Measurements from ENCODE around the gene NFKB2.
A peak's percentile ranks its signal among the peaks of the same experiment; 100 is the strongest.

Gene NFKB2

GRCh38 chr10:102382871-102383270 is 12.6 kb upstream of the NFKB2 start:
- no peak for TF ChIP-seq CTCF (IDR thresholded peaks at IDR 0.05; ENCODE audit: low read depth, low read length, missing control alignments)
- H3K4me3 ChIP-seq (replicated peaks; ENCODE audit: low read depth, low read length), result no peak overlapping the region
- DNase-seq (ENCODE audit: extremely low read depth, low read depth), result no peak

- peak; percentile 36 for TF ChIP-seq CTCF (IDR thresholded peaks at IDR 0.05; ENCODE audit: low read depth, low read length, missing control alignments)
- H3K4me3 ChIP-seq (replicated peaks; ENCODE audit: low read depth, low read length), result no peak overlapping the region
Measured at GRCh38 chr10:102384053-102384452, 11.5 kb upstream of the NFKB2 start.

GRCh38 chr10:102384606-102385429 is 10.7 kb upstream of the NFKB2 start:
- no peak for TF ChIP-seq CTCF (IDR thresholded peaks at IDR 0.05; ENCODE audit: low read depth, low read length, missing control alignments)
- no peak overlapping the region for H3K4me3 ChIP-seq (replicated peaks; ENCODE audit: low read depth, low read length)
- no peak for DNase-seq (ENCODE audit: extremely low read depth, low read depth)

More at GRCh38 chr10:102384053-102384452, 11.5 kb upstream of the NFKB2 start:
- DNase-seq (ENCODE audit: extremely low read depth, low read depth), result no peak

- DNase-seq (ENCODE audit: extremely low read depth, low read depth), result no peak
- no peak for TF ChIP-seq CTCF (IDR thresholded peaks at IDR 0.05; ENCODE audit: low read depth, low read length, missing control alignments)
- H3K4me3 ChIP-seq (replicated peaks; ENCODE audit: low read depth, low read length), result no peak overlapping the region
Measured at GRCh38 chr10:102389894-102390293, 5.6 kb upstream of the NFKB2 start.

GRCh38 chr10:102392306-102392705 is 3.2 kb upstream of the NFKB2 start:
- no peak for DNase-seq (ENCODE audit: extremely low read depth, low read depth)
- TF ChIP-seq CTCF (IDR thresholded peaks at IDR 0.05; ENCODE audit: low read depth, low read length, missing control alignments), result no peak

GRCh38 chr10:102393411-102394078 is 2.0 kb upstream of the NFKB2 start:
- peak; percentile 97 for TF ChIP-seq CTCF (IDR thresholded peaks at IDR 0.05; ENCODE audit: low read depth, low read length, missing control alignments)
- peak; percentile 50 for DNase-seq (ENCODE audit: extremely low read depth, low read depth)

More at GRCh38 chr10:102392306-102392705, 3.2 kb upstream of the NFKB2 start:
- no peak overlapping the region for H3K4me3 ChIP-seq (replicated peaks; ENCODE audit: low read depth, low read length)

More at GRCh38 chr10:102393411-102394078, 2.0 kb upstream of the NFKB2 start:
- H3K4me3 ChIP-seq (replicated peaks; ENCODE audit: low read depth, low read length), result peak overlapping the region; percentile 58

All from HFF-Myc (cell line).